DND-41 (cell line): ENCODE results near the gene TBC1D22A.

Source experiments
- ATAC-seq: fragments of 200-7000 bp; cut with Tn5 transposase; 3 replicates; pipeline ENCODE4 v1.9.1; 2021; ENCODE audit warnings: low read depth; ENCODE audit not compliant: insufficient read depth
- DNase-seq: peaks from one replicate; pipeline ENCODE4 v3.0.0-alpha.2; 2020
- H2AFZ ChIP-seq: 2 replicates; pipeline ENCODE4 v1.6.0; 2012; ENCODE audit warnings: low read depth, low read length
- H3K27ac ChIP-seq: 2 replicates; pipeline ENCODE4 v1.5.1; 2012; ENCODE audit warnings: low read length, inconsistent platforms
- H3K27me3 ChIP-seq: fragments of 200-600 bp; sonication (generic); 2 replicates; pipeline ENCODE4 v1.6.0; 2012; ENCODE audit warnings: low read length, mild to moderate bottlenecking, inconsistent platforms; ENCODE audit not compliant: insufficient read depth, poor library complexity
- H3K36me3 ChIP-seq: 2 replicates; pipeline ENCODE4 v1.5.1; 2012; ENCODE audit warnings: low read length, inconsistent platforms; ENCODE audit not compliant: insufficient read depth
- H3K4me1 ChIP-seq: 2 replicates; pipeline ENCODE4 v1.5.1; 2012; ENCODE audit warnings: mild to moderate bottlenecking, low read length; ENCODE audit not compliant: insufficient read depth
- H3K4me2 ChIP-seq: 2 replicates; pipeline ENCODE4 v1.6.0; 2012; ENCODE audit warnings: mild to moderate bottlenecking, moderate library complexity, low read length, inconsistent platforms; ENCODE audit not compliant: insufficient read depth
- H3K4me3 ChIP-seq, 2 experiments: fragments of 200-600 bp in 1 of 2; shearing (Covaris generic) in 1 of 2; 2 replicates each; pipeline ENCODE4 v1.5.1; 2012 to 2016; ENCODE audit warnings: inconsistent platforms in 2 of 2, low read length in 2 of 2, mild to moderate bottlenecking in 2 of 2, low read depth in 1 of 2, moderate library complexity in 1 of 2
- H3K79me2 ChIP-seq: 2 replicates; pipeline ENCODE4 v1.6.0; 2012; ENCODE audit warnings: low read length, inconsistent platforms; ENCODE audit not compliant: insufficient read depth
- H3K9ac ChIP-seq: 2 replicates; pipeline ENCODE4 v1.6.0; 2012; ENCODE audit warnings: low read depth, mild to moderate bottlenecking, inconsistent platforms, low read length, moderate library complexity
- H3K9me3 ChIP-seq: 2 replicates; pipeline ENCODE4 v1.5.1; 2012; ENCODE audit warnings: low read length, moderate library complexity, mild to moderate bottlenecking, inconsistent platforms; ENCODE audit not compliant: insufficient read depth, severe bottlenecking
- H4K20me1 ChIP-seq: 2 replicates; pipeline ENCODE4 v1.6.0; 2012; ENCODE audit warnings: low read length; ENCODE audit not compliant: insufficient read depth
- CTCF ChIP-seq: IDR thresholded peaks from 2 replicates; pipeline ENCODE4 v1.5.1; 2012; ENCODE audit warnings: borderline replicate concordance, low read length, moderate library complexity, mild to moderate bottlenecking; ENCODE audit not compliant: poor library complexity, severe bottlenecking; ENCODE audit errors: extremely low read depth
- EZH2 ChIP-seq: IDR thresholded peaks from 3 replicates; pipeline ENCODE4 v1.6.1; 2012; ENCODE audit warnings: borderline replicate concordance, low read depth, mild to moderate bottlenecking, moderate library complexity, low read length, inconsistent platforms; ENCODE audit not compliant: severe bottlenecking

The TBC1D22A gene

DNA sequence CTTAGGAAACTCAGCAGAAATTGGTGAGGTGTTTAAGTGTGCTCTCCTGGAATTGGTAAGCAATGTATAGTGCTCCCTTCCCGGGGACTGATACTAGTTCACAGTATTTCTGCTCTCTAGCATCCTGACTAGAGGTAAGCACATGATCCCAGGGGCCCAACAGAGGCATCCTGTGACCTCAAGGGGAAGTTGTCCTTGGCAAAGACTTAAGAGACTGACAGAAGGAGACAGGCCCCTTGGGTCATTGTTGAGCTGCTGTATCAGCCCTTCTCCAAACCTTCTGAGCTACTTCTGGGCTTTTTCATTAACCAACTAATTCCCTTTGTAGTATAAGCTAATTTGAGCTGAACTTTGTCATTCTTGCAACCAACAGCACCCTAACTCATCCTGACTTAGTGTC lies 4.3 kb upstream of the TBC1D22A start:
- H3K9me3 ChIP-seq: peaks cover 13% of the 10 kb centered on the region
- TF ChIP-seq CTCF (no peak), EZH2 (no peak)
- no peak overlapping the region for H2AFZ ChIP-seq
- H4K20me1 ChIP-seq: no peaks in the 10 kb centered on the region; the same call in 1 of the 2 replicates
- H3K36me3 ChIP-seq: peaks cover 3% of the 10 kb centered on the region
- DNase-seq: no peak
- no peak overlapping the region for H3K9ac ChIP-seq
- H3K27ac ChIP-seq: no peak overlapping the region
- peaks cover 18% of the 10 kb centered on the region for H3K79me2 ChIP-seq
- peaks cover 15% of the 10 kb centered on the region for H3K4me1 ChIP-seq
- no peak overlapping the region for H3K4me3 ChIP-seq
- no peak for ATAC-seq
- no peak overlapping the region for H3K4me2 ChIP-seq
- H3K27me3 ChIP-seq: no peaks in the 10 kb centered on the region

- Histone ChIP-seq H3K4me3 (no peak overlapping the region), H3K4me2 (no peak overlapping the region), H3K79me2 (peaks cover 26% of the 10 kb centered on the region), H3K4me1 (peaks cover 21% of the 10 kb centered on the region), H3K27ac (no peak overlapping the region), H4K20me1 (no peaks in the 10 kb centered on the region; the same call in 1 of the 2 replicates), H3K9ac (no peak overlapping the region), H3K9me3 (peaks cover 13% of the 10 kb centered on the region), H3K36me3 (peaks cover 3% of the 10 kb centered on the region), H3K27me3 (no peaks in the 10 kb centered on the region), H2AFZ (no peak overlapping the region)
- TF ChIP-seq EZH2: no peak
- peak; percentile 82 for TF ChIP-seq CTCF
- ATAC-seq (no peak), DNase-seq (peak; percentile 47)
Measured at GRCh38 chr22:46758867-46759290, 3.6 kb upstream of the TBC1D22A start.

DNA sequence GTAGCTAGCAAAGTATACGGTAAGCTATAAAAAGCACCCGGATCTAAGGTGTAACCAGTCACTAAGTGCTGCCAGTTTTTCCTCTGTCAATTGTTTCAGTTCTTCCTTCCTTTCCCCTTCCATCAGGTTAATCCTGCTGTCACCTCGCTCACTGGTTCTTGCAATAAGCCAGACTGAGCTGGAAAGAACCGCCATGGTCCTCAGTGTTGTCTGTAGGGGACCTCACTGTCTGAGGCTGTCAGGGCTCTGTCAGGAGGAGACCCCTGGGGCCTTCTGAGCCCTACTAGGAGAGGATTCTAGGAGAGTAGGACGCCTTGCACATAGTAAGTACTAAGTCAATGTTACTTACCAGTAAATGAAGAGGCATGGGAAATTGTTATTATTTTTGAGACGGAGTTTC lies 1.4 kb upstream of the TBC1D22A start:
- Histone ChIP-seq H3K9ac (peak overlapping the region; percentile 87), H2AFZ (no peak overlapping the region), H3K4me3 (peak overlapping the region in 1 of 2 experiments; percentile 94; a peak in 1 of 4 replicates), H4K20me1 (no peaks in the 10 kb centered on the region; the same call in 1 of the 2 replicates), H3K4me2 (peak overlapping the region; percentile 77), H3K36me3 (peaks cover 6% of the 10 kb centered on the region), H3K9me3 (peaks cover 7% of the 10 kb centered on the region), H3K27ac (peak overlapping the region; percentile 35; the same call in 1 of the 2 replicates), H3K79me2 (peaks cover 46% of the 10 kb centered on the region), H3K27me3 (no peaks in the 10 kb centered on the region), H3K4me1 (peaks cover 34% of the 10 kb centered on the region)
- DNase-seq: no peak
- ATAC-seq: no peak
- TF ChIP-seq EZH2: no peak

DNA sequence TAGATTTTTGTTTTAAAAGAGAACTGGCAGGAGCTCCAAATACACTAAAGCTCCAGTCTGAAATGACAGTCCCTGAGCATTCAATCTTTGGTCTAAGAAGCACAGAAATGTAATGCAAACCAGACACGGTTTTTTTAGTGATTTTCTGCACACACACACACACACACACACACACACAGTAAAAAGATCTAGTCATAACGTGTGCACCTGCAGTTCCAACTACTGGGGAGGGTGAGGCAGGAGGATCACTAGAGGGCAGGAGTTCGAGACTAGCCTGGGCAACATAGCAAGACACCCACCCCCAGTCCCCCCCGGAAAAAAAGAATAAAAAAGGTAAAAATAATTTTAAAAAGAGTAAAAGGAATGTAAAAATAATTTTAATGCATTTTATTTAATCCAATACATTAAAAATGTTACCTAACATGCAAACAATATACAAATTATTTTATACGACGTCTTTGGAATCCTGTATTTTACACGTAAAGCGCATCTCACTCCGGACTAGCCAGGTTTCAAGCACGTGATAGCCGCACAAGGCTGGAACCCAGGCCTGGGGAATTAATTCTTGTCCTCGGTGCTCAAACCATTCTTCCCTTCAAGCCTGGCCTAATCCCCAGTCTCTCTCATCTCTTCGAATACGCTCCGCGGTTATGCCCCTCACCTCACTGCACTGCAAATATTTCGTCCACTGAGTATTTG lies 762 bp upstream of the TBC1D22A start:
- Histone ChIP-seq H3K36me3 (peaks cover 7% of the 10 kb centered on the region), H3K4me3 (peak overlapping the region; percentile 80 to 94; a peak in 3 of 4 replicates), H3K4me2 (peak overlapping the region; percentile 77), H3K9me3 (peaks cover under 1% of the 10 kb centered on the region), H3K27ac (peak overlapping the region; percentile 91), H3K27me3 (no peaks in the 10 kb centered on the region), H3K9ac (peak overlapping the region; percentile 87), H4K20me1 (peaks cover under 1% of the 10 kb centered on the region; the same call in 1 of the 2 replicates), H3K79me2 (peaks cover 53% of the 10 kb centered on the region), H2AFZ (peak overlapping the region; percentile 97), H3K4me1 (peaks cover 38% of the 10 kb centered on the region)
- DNase-seq (peak; percentile 32), ATAC-seq (peak; percentile 8; the same call in 2 of the 3 replicates)
- no peak for TF ChIP-seq CTCF
- no peak for TF ChIP-seq EZH2
